SU-DHL-6 (cell line): Measurements from ENCODE around the gene MYO7B.
"Not testable (repeated sequence)": the region's sequence is repeated elsewhere in the genome, so short reads cannot be mapped to it uniquely, and the experiment has no call there.

Experiments
- CTCF ChIP-seq: fragments of 200-600 bp; sonication (generic); IDR thresholded peaks from one replicate; pipeline ENCODE4 v1.5.1; 2017; ENCODE audit warnings: antibody characterized with exemption, mild to moderate bottlenecking, low read length, moderate library complexity; ENCODE audit not compliant: insufficient read depth, poor library complexity, severe bottlenecking
- EZH2phosphoT487 ChIP-seq: fragments of 200-600 bp; sonication (generic), shearing (Covaris generic); conservative IDR thresholded peaks from 2 replicates; pipeline ENCODE4 v1.6.1; 2018; ENCODE audit warnings: mild to moderate bottlenecking, antibody characterized with exemption, low read length, moderate library complexity, mixed read lengths

DNA sequence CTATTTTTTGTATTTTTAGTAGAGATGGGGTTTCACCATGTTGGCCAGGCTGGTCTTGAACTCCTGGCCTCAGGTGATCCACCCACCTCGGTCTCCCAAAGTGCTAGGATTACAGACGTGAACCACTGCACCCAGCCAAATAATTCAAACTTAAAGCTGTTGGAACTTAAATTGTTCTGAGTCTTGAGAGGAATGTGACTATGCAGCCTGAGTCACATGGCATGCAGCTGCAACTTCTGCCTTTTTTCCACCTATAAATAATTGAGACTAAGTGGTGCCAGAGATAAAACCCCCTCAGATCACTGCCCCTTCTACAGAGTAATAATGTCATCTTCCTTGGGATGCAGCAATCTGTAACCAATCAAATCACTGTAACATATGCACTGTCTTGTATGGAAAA, 6.1 kb upstream of the MYO7B start:
- not testable (repeated sequence) for TF ChIP-seq CTCF, EZH2phosphoT487
